DND-41 (cell line): ENCODE measurements around the gene MSL3.

Experiments
- ATAC-seq: fragments of 200-7000 bp; cut with Tn5 transposase; 3 replicates; pipeline ENCODE4 v1.9.1; 2021; ENCODE audit warnings: low read depth; ENCODE audit not compliant: insufficient read depth
- DNase-seq: peaks from one replicate; pipeline ENCODE4 v3.0.0-alpha.2; 2020
- H2AFZ ChIP-seq: 2 replicates; pipeline ENCODE4 v1.6.0; 2012; ENCODE audit warnings: low read depth, low read length
- H3K27ac ChIP-seq: 2 replicates; pipeline ENCODE4 v1.5.1; 2012; ENCODE audit warnings: low read length, inconsistent platforms
- H3K27me3 ChIP-seq: fragments of 200-600 bp; sonication (generic); 2 replicates; pipeline ENCODE4 v1.6.0; 2012; ENCODE audit warnings: low read length, mild to moderate bottlenecking, inconsistent platforms; ENCODE audit not compliant: insufficient read depth, poor library complexity
- H3K36me3 ChIP-seq: 2 replicates; pipeline ENCODE4 v1.5.1; 2012; ENCODE audit warnings: low read length, inconsistent platforms; ENCODE audit not compliant: insufficient read depth
- H3K4me1 ChIP-seq: 2 replicates; pipeline ENCODE4 v1.5.1; 2012; ENCODE audit warnings: mild to moderate bottlenecking, low read length; ENCODE audit not compliant: insufficient read depth
- H3K4me2 ChIP-seq: 2 replicates; pipeline ENCODE4 v1.6.0; 2012; ENCODE audit warnings: mild to moderate bottlenecking, moderate library complexity, low read length, inconsistent platforms; ENCODE audit not compliant: insufficient read depth
- H3K4me3 ChIP-seq, 2 experiments: fragments of 200-600 bp in 1 of 2; shearing (Covaris generic) in 1 of 2; 2 replicates each; pipeline ENCODE4 v1.5.1; 2012 to 2016; ENCODE audit warnings: inconsistent platforms in 2 of 2, low read length in 2 of 2, mild to moderate bottlenecking in 2 of 2, low read depth in 1 of 2, moderate library complexity in 1 of 2
- H3K79me2 ChIP-seq: 2 replicates; pipeline ENCODE4 v1.6.0; 2012; ENCODE audit warnings: low read length, inconsistent platforms; ENCODE audit not compliant: insufficient read depth
- H3K9ac ChIP-seq: 2 replicates; pipeline ENCODE4 v1.6.0; 2012; ENCODE audit warnings: low read depth, mild to moderate bottlenecking, inconsistent platforms, low read length, moderate library complexity
- H3K9me3 ChIP-seq: 2 replicates; pipeline ENCODE4 v1.5.1; 2012; ENCODE audit warnings: low read length, moderate library complexity, mild to moderate bottlenecking, inconsistent platforms; ENCODE audit not compliant: insufficient read depth, severe bottlenecking
- H4K20me1 ChIP-seq: 2 replicates; pipeline ENCODE4 v1.6.0; 2012; ENCODE audit warnings: low read length; ENCODE audit not compliant: insufficient read depth
- CTCF ChIP-seq: IDR thresholded peaks from 2 replicates; pipeline ENCODE4 v1.5.1; 2012; ENCODE audit warnings: borderline replicate concordance, low read length, moderate library complexity, mild to moderate bottlenecking; ENCODE audit not compliant: poor library complexity, severe bottlenecking; ENCODE audit errors: extremely low read depth
- EZH2 ChIP-seq: IDR thresholded peaks from 3 replicates; pipeline ENCODE4 v1.6.1; 2012; ENCODE audit warnings: borderline replicate concordance, low read depth, mild to moderate bottlenecking, moderate library complexity, low read length, inconsistent platforms; ENCODE audit not compliant: severe bottlenecking

MSL3 gene

GRCh38 chrX:11778230-11778629 is 20.2 kb downstream of the MSL3 start:
- ATAC-seq (no peak), DNase-seq (no peak)
- Histone ChIP-seq H3K4me1 (no peaks in the 10 kb centered on the region), H3K4me3 (no peak overlapping the region), H3K9me3 (no peaks in the 10 kb centered on the region), H4K20me1 (no peaks in the 10 kb centered on the region), H3K4me2 (no peak overlapping the region), H3K27me3 (no peaks in the 10 kb centered on the region), H3K36me3 (peaks cover 3% of the 10 kb centered on the region; the same call in 1 of the 2 replicates), H3K27ac (no peak overlapping the region), H2AFZ (no peak overlapping the region), H3K9ac (no peak overlapping the region), H3K79me2 (no peaks in the 10 kb centered on the region)
- no peak for TF ChIP-seq EZH2
- no peak for TF ChIP-seq CTCF

- no peak overlapping the region for H3K4me3 ChIP-seq
- no peak overlapping the region for H2AFZ ChIP-seq
- no peaks in the 10 kb centered on the region for H3K36me3 ChIP-seq
- no peaks in the 10 kb centered on the region for H4K20me1 ChIP-seq
- H3K9me3 ChIP-seq: no peaks in the 10 kb centered on the region
- H3K9ac ChIP-seq: no peak overlapping the region
- H3K27ac ChIP-seq: no peak overlapping the region
- H3K27me3 ChIP-seq: no peaks in the 10 kb centered on the region
- DNase-seq (no peak), ATAC-seq (no peak)
- H3K79me2 ChIP-seq: no peaks in the 10 kb centered on the region
- no peaks in the 10 kb centered on the region for H3K4me1 ChIP-seq
- TF ChIP-seq EZH2 (no peak), CTCF (no peak)
- H3K4me2 ChIP-seq: no peak overlapping the region
Observed at GRCh38 chrX:11781133-11781532, 23.1 kb downstream of the MSL3 start.

GRCh38 chrX:11781734-11782370 is 23.8 kb downstream of the MSL3 start:
- no peak overlapping the region for H3K27ac ChIP-seq
- no peaks in the 10 kb centered on the region for H3K4me1 ChIP-seq
- H3K36me3 ChIP-seq: no peaks in the 10 kb centered on the region
- TF ChIP-seq CTCF: no peak
- TF ChIP-seq EZH2: no peak
- no peaks in the 10 kb centered on the region for H3K79me2 ChIP-seq
- H2AFZ ChIP-seq: no peak overlapping the region
- H3K4me3 ChIP-seq: no peak overlapping the region
- no peak overlapping the region for H3K9ac ChIP-seq
- H4K20me1 ChIP-seq: no peaks in the 10 kb centered on the region
- no peaks in the 10 kb centered on the region for H3K9me3 ChIP-seq
- H3K4me2 ChIP-seq: no peak overlapping the region
- H3K27me3 ChIP-seq: no peaks in the 10 kb centered on the region
- no peak for ATAC-seq
- no peak for DNase-seq

GRCh38 chrX:11784543-11784942 is 26.5 kb downstream of the MSL3 start:
- DNase-seq (no peak), ATAC-seq (no peak)
- no peak overlapping the region for H3K27ac ChIP-seq
- H4K20me1 ChIP-seq: no peaks in the 10 kb centered on the region
- H3K4me1 ChIP-seq: no peaks in the 10 kb centered on the region
- H3K9ac ChIP-seq: no peak overlapping the region
- H2AFZ ChIP-seq: no peak overlapping the region
- no peaks in the 10 kb centered on the region for H3K27me3 ChIP-seq
- H3K9me3 ChIP-seq: no peaks in the 10 kb centered on the region
- no peak for TF ChIP-seq CTCF
- no peak for TF ChIP-seq EZH2
- no peaks in the 10 kb centered on the region for H3K79me2 ChIP-seq
- no peaks in the 10 kb centered on the region for H3K36me3 ChIP-seq
- no peak overlapping the region for H3K4me2 ChIP-seq
- no peak overlapping the region for H3K4me3 ChIP-seq
